ENCODE measurements around the gene AXIN1. TPM values are rescaled to one million over a fixed set of nuclear protein-coding genes. Genes with fewer than 3 reads are reported as not detected.
"Not testable (repeated sequence)": the region's sequence is repeated elsewhere in the genome, so short reads cannot be mapped to it uniquely, and the experiment has no call there.

Gene AXIN1
- polyA plus RNA-seq, 1 experiment = 3.5 TPM

GRCh38 chr16:392450-393030 is 40.0 kb upstream of the AXIN1 start:
- H3K4me3 ChIP-seq (ENCODE audit: low read depth, low read length) = no peak overlapping the region
- no peak overlapping the region for H3K27ac ChIP-seq (ENCODE audit: low read depth, low read length)
- H3K9me3 ChIP-seq (ENCODE audit: control insufficient read depth, insufficient read depth, low read length) = peaks cover 7% of the 10 kb centered on the region
- H3K27me3 ChIP-seq (ENCODE audit: control insufficient read depth, insufficient read depth, low read length) = no peaks in the 10 kb centered on the region
- CTCF ChIA-PET = no interaction called here
- DNase-seq (ENCODE audit: low read depth, low spot score) = no peak
- no peak for TF ChIP-seq CTCF (IDR thresholded peaks at IDR 0.05; ENCODE audit: low read depth, low read length)
- POLR2A ChIA-PET = no interaction called here

GRCh38 chr16:391885-392335 is 39.4 kb upstream of the AXIN1 start:
- no peaks in the 10 kb centered on the region for H3K27me3 ChIP-seq (ENCODE audit: control insufficient read depth, insufficient read depth, low read length)
- H3K27ac ChIP-seq (ENCODE audit: low read depth, low read length) = no peak overlapping the region
- TF ChIP-seq CTCF (IDR thresholded peaks at IDR 0.05; ENCODE audit: low read depth, low read length) = peak; percentile 70
- POLR2A ChIA-PET = no interaction called here
- peaks cover 7% of the 10 kb centered on the region for H3K9me3 ChIP-seq (ENCODE audit: control insufficient read depth, insufficient read depth, low read length)
- no peak overlapping the region for H3K4me3 ChIP-seq (ENCODE audit: low read depth, low read length)
- CTCF ChIA-PET = interaction anchor here (0.7 kb wide), 1 partner anchor 104 kb away, joined by 3 read pairs; no protein-coding TSS in a partner anchor
- DNase-seq (ENCODE audit: low read depth, low spot score) = peak; percentile 45

GRCh38 chr16:389352-389751 is 36.8 kb upstream of the AXIN1 start:
- ChIA-PET POLR2A (no interaction called here), CTCF (no interaction called here)
- no peak overlapping the region for H3K27ac ChIP-seq (ENCODE audit: low read depth, low read length)
- no peaks in the 10 kb centered on the region for H3K27me3 ChIP-seq (ENCODE audit: control insufficient read depth, insufficient read depth, low read length)
- no peak for TF ChIP-seq CTCF (IDR thresholded peaks at IDR 0.05; ENCODE audit: low read depth, low read length)
- no peak for DNase-seq (ENCODE audit: low read depth, low spot score)
- no peak overlapping the region for H3K4me3 ChIP-seq (ENCODE audit: low read depth, low read length)
- H3K9me3 ChIP-seq (ENCODE audit: control insufficient read depth, insufficient read depth, low read length) = peaks cover 7% of the 10 kb centered on the region

- TF ChIP-seq CTCF (IDR thresholded peaks at IDR 0.05; ENCODE audit: low read depth, low read length) = peak; percentile 30
- CTCF ChIA-PET = interaction anchor here (0.6 to 0.7 kb wide), 2 partner anchors 160 to 1109 kb away, joined by 3 to 5 read pairs; no protein-coding TSS in a partner anchor
- peak overlapping the region; percentile 25; the same call in 1 of the 2 replicates for H3K4me3 ChIP-seq (ENCODE audit: low read depth, low read length)
- POLR2A ChIA-PET; DNase-seq (ENCODE audit: low read depth, low spot score); H3K9me3 ChIP-seq (ENCODE audit: control insufficient read depth, insufficient read depth, low read length); H3K27me3 ChIP-seq (ENCODE audit: control insufficient read depth, insufficient read depth, low read length): not testable (repeated sequence)
- peak overlapping the region; percentile 47 for H3K27ac ChIP-seq (ENCODE audit: low read depth, low read length)
Observed at GRCh38 chr16:387761-388666, 35.5 kb upstream of the AXIN1 start.
